Lower leg skin (tissue), 4 donors: Measurements from ENCODE around the gene DIP2A. TPM values are rescaled to one million over a fixed set of nuclear protein-coding genes. Genes with fewer than 3 reads are reported as not detected.

ENCODE experiments used
- DNase-seq, 2 donors: peaks; one replicate each; pipeline ENCODE4 v3.0.0-alpha.2; 2019; ENCODE audit warnings: low spot score in 2 of 2
- H3K4me3 ChIP-seq: fragments of 200-600 bp; sonication (generic); 2 replicates; pipeline ENCODE4 v1.5.1; 2017; ENCODE audit warnings: mild to moderate bottlenecking, low read depth; ENCODE audit not compliant: poor library complexity, severe bottlenecking
- POLR2A ChIP-seq, 2 donors: fragments of 450-650 bp; IDR thresholded peaks; one replicate each; pipeline ENCODE4 v1.6.1; 2016 to 2017; ENCODE audit warnings: antibody characterized with exemption in 2 of 2, mild to moderate bottlenecking in 1 of 2, moderate library complexity in 1 of 2
- whole genome bisulfite sequencing, 2 donors: methylation state at CpG; one replicate each; pipeline ENCODE4 v1.1.5; 2018; 5-methylcytosine and 5-hydroxymethylcytosine counted together
- intact Hi-C: fragments of 100-400 bp; cut with DNase I; formaldehyde crosslinking; loops from one replicate; pipeline ENCODE4 v1.15.0; 2023; ENCODE audit warnings: low total_unique reads
- total RNA-seq, 4 donors: library from RNA; depleted of rRNA; stranded (reverse); fragments of >200 nt; gene quantifications; one replicate each; pipeline ENCODE4 v1.1.0, GENCODE V29; 2016
- TF ChIP-seq, protein P1 (sequence below), 3 donors: fragments of 450-650 bp; IDR thresholded peaks; one replicate each; pipeline ENCODE4 v1.5.1; 2016; ENCODE audit warnings: antibody characterized with exemption in 3 of 3, mild to moderate bottlenecking in 3 of 3, moderate library complexity in 2 of 3

The DIP2A gene
- total RNA-seq, 4 donors from 2014 or later, result 37.3 to 77.8 (median 38.5) TPM

GRCh38 chr21:46423546-46424038 lies 35.1 kb upstream of the DIP2A start:
- no peak for TF ChIP-seq POLR2A (IDR thresholded peaks at IDR 0.05)
- TF ChIP-seq, protein P1, sequence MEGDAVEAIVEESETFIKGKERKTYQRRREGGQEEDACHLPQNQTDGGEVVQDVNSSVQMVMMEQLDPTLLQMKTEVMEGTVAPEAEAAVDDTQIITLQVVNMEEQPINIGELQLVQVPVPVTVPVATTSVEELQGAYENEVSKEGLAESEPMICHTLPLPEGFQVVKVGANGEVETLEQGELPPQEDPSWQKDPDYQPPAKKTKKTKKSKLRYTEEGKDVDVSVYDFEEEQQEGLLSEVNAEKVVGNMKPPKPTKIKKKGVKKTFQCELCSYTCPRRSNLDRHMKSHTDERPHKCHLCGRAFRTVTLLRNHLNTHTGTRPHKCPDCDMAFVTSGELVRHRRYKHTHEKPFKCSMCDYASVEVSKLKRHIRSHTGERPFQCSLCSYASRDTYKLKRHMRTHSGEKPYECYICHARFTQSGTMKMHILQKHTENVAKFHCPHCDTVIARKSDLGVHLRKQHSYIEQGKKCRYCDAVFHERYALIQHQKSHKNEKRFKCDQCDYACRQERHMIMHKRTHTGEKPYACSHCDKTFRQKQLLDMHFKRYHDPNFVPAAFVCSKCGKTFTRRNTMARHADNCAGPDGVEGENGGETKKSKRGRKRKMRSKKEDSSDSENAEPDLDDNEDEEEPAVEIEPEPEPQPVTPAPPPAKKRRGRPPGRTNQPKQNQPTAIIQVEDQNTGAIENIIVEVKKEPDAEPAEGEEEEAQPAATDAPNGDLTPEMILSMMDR (IDR thresholded peaks at IDR 0.05), result no peak
- 87 to 91% methylated on average over 1 of the region's 1 CpG for WGBS, 2 donors
- no peak overlapping the region for H3K4me3 ChIP-seq
- DNase-seq, result no peak
- intact Hi-C loops, result no loop called here

DNA sequence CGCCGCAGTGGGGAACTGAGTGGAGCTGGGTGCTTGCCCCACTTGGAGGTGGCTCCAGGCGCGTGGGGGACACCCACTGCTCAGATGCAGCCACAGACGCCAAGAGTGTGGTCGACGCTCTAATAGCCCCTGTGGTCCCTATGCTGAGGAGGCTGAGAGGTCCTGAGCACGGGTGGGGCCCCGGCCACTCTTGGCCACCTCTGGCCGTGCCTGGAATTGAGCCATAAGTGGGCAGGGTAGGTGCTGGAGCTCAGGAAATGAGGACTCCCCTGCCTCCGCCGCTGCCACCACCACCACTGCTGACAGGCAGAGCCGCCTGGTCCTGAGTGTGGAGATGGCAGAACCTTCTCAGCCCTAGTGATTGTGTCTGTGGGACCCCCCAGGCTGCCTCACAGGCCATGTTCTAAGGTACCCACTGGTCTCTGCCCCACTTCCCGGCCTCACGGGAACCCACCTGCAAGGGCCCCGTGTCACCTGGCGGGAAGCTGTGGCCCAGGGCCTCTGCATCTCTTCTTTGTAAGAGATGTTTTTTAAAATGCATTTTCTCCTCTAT lies 34.6 kb upstream of the DIP2A start:
- DNase-seq, result no peak
- H3K4me3 ChIP-seq, result no peak overlapping the region
- whole genome bisulfite sequencing, 2 donors, result 85 to 92% methylated on average over 13 to 17 of the region's 17 CpGs
- TF ChIP-seq POLR2A (IDR thresholded peaks at IDR 0.05), result no peak
- TF ChIP-seq, protein P1 (IDR thresholded peaks at IDR 0.05), result no peak
- intact Hi-C loops, result no loop called here

GRCh38 chr21:46424621-46425020 lies 34.1 kb upstream of the DIP2A start:
- no peak for DNase-seq
- 87 to 91% methylated on average over 14 of the region's 14 CpGs for WGBS, 2 donors
- TF ChIP-seq, protein P1 (IDR thresholded peaks at IDR 0.05), result no peak
- no peak for TF ChIP-seq POLR2A (IDR thresholded peaks at IDR 0.05)
- intact Hi-C loops, result no loop called here
- H3K4me3 ChIP-seq, result no peak overlapping the region

DNA sequence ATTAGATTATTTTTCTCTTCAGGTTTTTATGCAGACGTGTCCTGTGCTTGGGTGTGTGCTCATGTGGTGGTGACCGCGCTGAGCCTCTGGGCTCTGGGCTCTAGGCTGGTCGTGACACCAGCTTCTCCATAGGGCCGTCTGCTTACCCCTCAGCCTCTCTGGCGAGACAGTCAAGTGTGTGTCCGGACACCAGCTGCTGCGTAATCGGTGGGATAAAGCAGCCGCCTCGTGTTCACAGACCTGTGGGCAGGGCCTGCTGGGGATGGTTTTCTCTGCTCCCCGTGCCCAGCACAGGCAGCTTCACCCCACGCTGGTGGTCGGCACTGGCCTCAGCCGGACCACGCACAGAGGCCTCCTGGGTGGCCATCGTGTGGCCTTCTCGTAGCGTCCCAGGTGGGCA lies 33.6 kb upstream of the DIP2A start:
- intact Hi-C loops, result no loop called here
- WGBS, 2 donors, result 94% methylated on average over 19 of the region's 19 CpGs
- TF ChIP-seq, protein P1 (IDR thresholded peaks at IDR 0.05), result no peak
- no peak for TF ChIP-seq POLR2A (IDR thresholded peaks at IDR 0.05)
- H3K4me3 ChIP-seq, result no peak overlapping the region
- no peak for DNase-seq

DNA sequence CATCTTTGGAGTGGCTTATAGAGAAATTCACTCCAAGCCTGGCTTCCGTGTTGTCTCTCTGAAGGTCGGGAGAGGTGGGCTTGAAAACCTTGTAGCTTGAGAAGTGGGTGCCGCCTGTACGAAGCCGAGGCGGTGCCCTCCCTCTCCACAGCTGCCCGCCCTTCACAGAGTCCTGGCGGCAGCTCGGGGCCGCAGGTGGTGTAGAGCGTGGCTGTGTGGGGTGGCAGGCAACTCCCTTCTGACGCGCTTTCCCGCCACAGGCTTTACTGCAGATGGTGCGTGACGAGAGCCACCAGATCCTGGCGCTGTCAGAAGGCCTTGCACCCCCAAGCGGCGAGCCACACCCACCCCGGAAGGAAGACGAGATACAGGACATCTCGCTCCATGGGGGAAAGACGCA lies 33.1 kb upstream of the DIP2A start:
- no peak for DNase-seq

More for the DNA sequence above, 33.1 kb upstream of the DIP2A start:
- intact Hi-C loops, result no loop called here
- 93 to 94% methylated on average over 23 of the region's 23 CpGs for WGBS, 2 donors
- TF ChIP-seq, protein P1 (IDR thresholded peaks at IDR 0.05), result no peak
- no peak for TF ChIP-seq POLR2A (IDR thresholded peaks at IDR 0.05)
- no peak overlapping the region for H3K4me3 ChIP-seq
